Endodermal cell (in vitro differentiated cells): Measurements from ENCODE around the gene SERPINA1. TPM values are rescaled to one million over a fixed set of nuclear protein-coding genes. Genes with fewer than 3 reads are reported as not detected.

Experiments used
- DNase-seq: peaks from one replicate; pipeline ENCODE4 v3.0.0-alpha.2; 2017
- H3K27ac ChIP-seq: 2 replicates; pipeline ENCODE4 v1.5.1; 2013; ENCODE audit warnings: mild to moderate bottlenecking, low read depth, low read length, moderate library complexity
- H3K27me3 ChIP-seq: 2 replicates; pipeline ENCODE4 v1.6.1; 2013; ENCODE audit warnings: mild to moderate bottlenecking, low read length, moderate library complexity; ENCODE audit not compliant: insufficient read depth, control insufficient read depth, poor library complexity, severe bottlenecking
- H3K36me3 ChIP-seq: 2 replicates; pipeline ENCODE4 v1.7.0; 2013; ENCODE audit warnings: mild to moderate bottlenecking, low read length, moderate library complexity; ENCODE audit not compliant: control insufficient read depth, insufficient read depth
- H3K4me1 ChIP-seq: one replicate; pipeline ENCODE4 v1.7.0; 2013; ENCODE audit warnings: low read length; ENCODE audit not compliant: control insufficient read depth, insufficient read depth
- H3K4me3 ChIP-seq: 2 replicates; pipeline ENCODE4 v1.5.1; 2013; ENCODE audit warnings: mild to moderate bottlenecking, low read length, moderate library complexity
- H3K9ac ChIP-seq: 2 replicates; pipeline ENCODE4 v1.6.1; 2013; ENCODE audit warnings: mild to moderate bottlenecking, low read length, moderate library complexity; ENCODE audit not compliant: poor library complexity, severe bottlenecking; ENCODE audit errors: extremely low read depth
- H3K9me3 ChIP-seq: 2 replicates; pipeline ENCODE4 v1.6.1; 2013; ENCODE audit warnings: mild to moderate bottlenecking, low read length, moderate library complexity; ENCODE audit not compliant: control insufficient read depth
- H3K27ac Mint-ChIP-seq: 2 replicates; pipeline ENCODE4 v1.8.0; 2020; ENCODE audit warnings: mixed read lengths
- H3K27me3 Mint-ChIP-seq: 2 replicates; pipeline ENCODE4 v1.8.0; 2021; ENCODE audit warnings: mild to moderate bottlenecking, mixed read lengths; ENCODE audit not compliant: insufficient read depth
- H3K36me3 Mint-ChIP-seq: 2 replicates; pipeline ENCODE4 v1.8.0; 2020; ENCODE audit warnings: low read depth, mixed read lengths
- H3K4me1 Mint-ChIP-seq: 2 replicates; pipeline ENCODE4 v1.8.0; 2020; ENCODE audit warnings: mixed read lengths
- H3K4me3 Mint-ChIP-seq: 2 replicates; pipeline ENCODE4 v1.8.0; 2020; ENCODE audit warnings: mild to moderate bottlenecking, moderate library complexity, mixed read lengths
- H3K9me3 Mint-ChIP-seq: 2 replicates; pipeline ENCODE4 v1.8.0; 2020; ENCODE audit warnings: mild to moderate bottlenecking, mixed read lengths
- WGBS, 2 experiments: methylation state at CpG; one replicate each; pipeline versions ENCODE4 v1.1.5 to v1.1.7; 2013; ENCODE audit warnings: missing lambda C conversion rate in 2 of 2, mixed read lengths in 1 of 2; ENCODE audit not compliant: insufficient coverage in 1 of 2, insufficient read length in 1 of 2; 5-methylcytosine and 5-hydroxymethylcytosine counted together
- total RNA-seq, 2 donors: library from RNA; stranded (reverse); fragmentation: NEBNext Ultra II Directional in 1 of 2; extraction: Animal tissue kit (Norgen Biotek cat#: 25700) in 1 of 2; gene quantifications; 2 replicates in 1 of 2; 3 replicates in 1 of 2; pipeline ENCODE4 v1.2.1, GENCODE V29; 2021
- TF ChIP-seq, protein P1 (sequence below): fragments of 200-600 bp; sonication (generic); conservative IDR thresholded peaks from 2 replicates; pipeline ENCODE4 v1.5.0; 2021; ENCODE audit warnings: antibody characterized with exemption, mild to moderate bottlenecking

Gene SERPINA1
- total RNA-seq, 2 donors from 2014 or later = 1.2 TPM; not detected in 1

GRCh38 chr14:94396628-94397225 is 8.3 kb upstream of the SERPINA1 start:
- Histone ChIP-seq H3K27ac (peak overlapping the region; percentile 22), H3K36me3 (no peaks in the 10 kb centered on the region), H3K9ac (no peak overlapping the region), H3K4me3 (no peak overlapping the region), H3K9me3 (no peaks in the 10 kb centered on the region), H3K27me3 (peaks cover 57% of the 10 kb centered on the region), H3K4me1 (peaks cover 10% of the 10 kb centered on the region)
- Mint-ChIP-seq H3K27ac (no peak overlapping the region), H3K4me3 (no peak overlapping the region), H3K36me3 (no peaks in the 10 kb centered on the region), H3K27me3 (peaks cover 57% of the 10 kb centered on the region), H3K4me1 (peaks cover 30% of the 10 kb centered on the region), H3K9me3 (no peaks in the 10 kb centered on the region)
- no peak for DNase-seq
- TF ChIP-seq, protein P1, sequence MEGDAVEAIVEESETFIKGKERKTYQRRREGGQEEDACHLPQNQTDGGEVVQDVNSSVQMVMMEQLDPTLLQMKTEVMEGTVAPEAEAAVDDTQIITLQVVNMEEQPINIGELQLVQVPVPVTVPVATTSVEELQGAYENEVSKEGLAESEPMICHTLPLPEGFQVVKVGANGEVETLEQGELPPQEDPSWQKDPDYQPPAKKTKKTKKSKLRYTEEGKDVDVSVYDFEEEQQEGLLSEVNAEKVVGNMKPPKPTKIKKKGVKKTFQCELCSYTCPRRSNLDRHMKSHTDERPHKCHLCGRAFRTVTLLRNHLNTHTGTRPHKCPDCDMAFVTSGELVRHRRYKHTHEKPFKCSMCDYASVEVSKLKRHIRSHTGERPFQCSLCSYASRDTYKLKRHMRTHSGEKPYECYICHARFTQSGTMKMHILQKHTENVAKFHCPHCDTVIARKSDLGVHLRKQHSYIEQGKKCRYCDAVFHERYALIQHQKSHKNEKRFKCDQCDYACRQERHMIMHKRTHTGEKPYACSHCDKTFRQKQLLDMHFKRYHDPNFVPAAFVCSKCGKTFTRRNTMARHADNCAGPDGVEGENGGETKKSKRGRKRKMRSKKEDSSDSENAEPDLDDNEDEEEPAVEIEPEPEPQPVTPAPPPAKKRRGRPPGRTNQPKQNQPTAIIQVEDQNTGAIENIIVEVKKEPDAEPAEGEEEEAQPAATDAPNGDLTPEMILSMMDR = no peak

DNA sequence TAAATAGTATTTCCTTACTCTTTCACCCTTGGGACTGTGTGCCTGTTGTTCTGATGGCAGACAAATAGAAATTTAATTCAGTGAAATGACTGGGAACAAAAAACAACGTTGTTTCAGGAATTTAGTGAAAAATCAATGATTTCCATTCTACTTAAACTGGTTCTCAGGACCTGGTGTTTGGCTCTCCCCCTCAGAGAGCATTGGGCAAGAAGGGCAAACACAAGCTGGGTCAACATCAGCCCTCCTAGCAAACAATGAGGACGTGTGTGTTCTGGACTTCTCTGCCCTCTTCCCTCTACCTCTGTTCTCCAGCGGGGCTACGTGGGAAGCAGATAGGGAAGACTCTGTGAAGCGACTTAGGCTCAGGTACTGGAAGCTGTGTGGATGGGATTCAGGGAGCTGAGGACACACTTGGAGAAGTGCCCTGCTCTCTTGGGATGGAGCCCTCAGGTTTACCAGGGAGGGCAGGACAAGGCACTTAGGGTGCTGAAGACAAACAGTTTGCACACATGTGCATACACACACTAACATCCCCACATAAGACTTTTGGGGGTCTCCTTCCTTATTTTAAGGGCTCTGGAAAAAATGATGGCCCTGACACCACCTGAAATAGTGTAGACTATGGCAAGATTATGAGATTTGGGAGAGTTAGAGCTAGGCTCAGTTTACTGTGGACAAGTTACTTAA is 7.6 kb upstream of the SERPINA1 start:
- no peak overlapping the region for H3K27ac Mint-ChIP-seq
- 89 to 93% methylated on average over 2 to 5 of the region's 5 CpGs for WGBS, 2 experiments

GRCh38 chr14:94395282-94395887 is 7.0 kb upstream of the SERPINA1 start:
- H3K9me3 Mint-ChIP-seq = no peaks in the 10 kb centered on the region
- H3K36me3 ChIP-seq = no peaks in the 10 kb centered on the region
- peaks cover 30% of the 10 kb centered on the region for H3K4me1 Mint-ChIP-seq
- TF ChIP-seq, protein P1 = no peak
- H3K36me3 Mint-ChIP-seq = no peaks in the 10 kb centered on the region
- WGBS, 2 experiments = 90% methylated on average over 4 of the region's 4 CpGs; no CpG with 5 or more reads in 1 of the 2 experiments
- H3K4me3 Mint-ChIP-seq = no peak overlapping the region
- H3K9ac ChIP-seq = no peak overlapping the region
- no peak overlapping the region for H3K27ac Mint-ChIP-seq
- DNase-seq = no peak
- H3K4me1 ChIP-seq = peaks cover 10% of the 10 kb centered on the region
- H3K27ac ChIP-seq = no peak overlapping the region
- H3K27me3 ChIP-seq = peaks cover 62% of the 10 kb centered on the region
- H3K27me3 Mint-ChIP-seq = peaks cover 54% of the 10 kb centered on the region
- H3K9me3 ChIP-seq = no peaks in the 10 kb centered on the region
- no peak overlapping the region for H3K4me3 ChIP-seq

More for the DNA sequence above, 7.6 kb upstream of the SERPINA1 start:
- Histone ChIP-seq H3K9me3 (no peaks in the 10 kb centered on the region), H3K4me1 (peaks cover 10% of the 10 kb centered on the region), H3K36me3 (no peaks in the 10 kb centered on the region), H3K27me3 (peaks cover 64% of the 10 kb centered on the region), H3K9ac (no peak overlapping the region), H3K27ac (no peak overlapping the region), H3K4me3 (no peak overlapping the region)
- Mint-ChIP-seq H3K4me3 (no peak overlapping the region), H3K4me1 (peaks cover 30% of the 10 kb centered on the region), H3K36me3 (no peaks in the 10 kb centered on the region), H3K27me3 (peaks cover 56% of the 10 kb centered on the region), H3K9me3 (no peaks in the 10 kb centered on the region)
- TF ChIP-seq, protein P1 = no peak
- DNase-seq = no peak
